ENCODE data around the gene ANO6. TPM values are rescaled to one million over a fixed set of nuclear protein-coding genes. Genes with fewer than 3 reads are reported as not detected.

The ANO6 gene
- polyA plus RNA-seq, 1 donor from 2014 or later = 9.0 TPM

DNA sequence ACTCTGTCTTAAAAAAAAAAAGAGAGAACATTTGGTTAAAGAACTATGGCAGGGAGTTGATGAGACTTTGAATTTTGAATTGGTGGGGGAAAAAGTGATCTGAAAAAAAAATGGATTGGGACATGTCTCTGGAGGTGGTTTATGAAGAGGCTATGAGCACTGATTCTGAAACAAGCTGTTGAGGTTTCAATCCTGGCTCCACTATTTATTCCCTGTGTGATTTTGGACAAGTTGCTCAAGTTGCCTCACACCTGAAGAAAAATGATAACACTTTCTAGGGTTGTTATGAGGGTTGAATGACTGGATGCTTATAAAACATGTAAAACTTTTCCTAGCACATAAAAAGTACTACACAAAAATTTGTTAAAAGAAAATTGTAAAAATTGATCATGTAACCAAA lies 1.8 kb upstream of the ANO6 start:
- H3F3A ChIP-seq (ENCODE audit: insufficient read depth, low read length, poor library complexity, severe bottlenecking) = peaks cover 6% of the 10 kb centered on the region
- H3K4me2 ChIP-seq (ENCODE audit: low read length) = no peak overlapping the region
- no peak overlapping the region for H3K27ac ChIP-seq (ENCODE audit: low read length)
- H3K27me3 ChIP-seq (ENCODE audit: insufficient read depth, low read depth, low read length) = no peaks in the 10 kb centered on the region
- no peaks in the 10 kb centered on the region for H4K20me1 ChIP-seq (ENCODE audit: insufficient read depth)
- no peak overlapping the region for H3K4me3 ChIP-seq (ENCODE audit: low read length)
- no peak for TF ChIP-seq EZH2 (IDR thresholded peaks at IDR 0.05; ENCODE audit: borderline replicate concordance, insufficient read depth, low read length, poor library complexity, severe bottlenecking)
- no peak for TF ChIP-seq SMC3 (conservative IDR thresholded peaks at IDR 0.05; ENCODE audit: poor library complexity)
- no peak for TF ChIP-seq RAD21 (conservative IDR thresholded peaks at IDR 0.05)
- TF ChIP-seq, protein P1, sequence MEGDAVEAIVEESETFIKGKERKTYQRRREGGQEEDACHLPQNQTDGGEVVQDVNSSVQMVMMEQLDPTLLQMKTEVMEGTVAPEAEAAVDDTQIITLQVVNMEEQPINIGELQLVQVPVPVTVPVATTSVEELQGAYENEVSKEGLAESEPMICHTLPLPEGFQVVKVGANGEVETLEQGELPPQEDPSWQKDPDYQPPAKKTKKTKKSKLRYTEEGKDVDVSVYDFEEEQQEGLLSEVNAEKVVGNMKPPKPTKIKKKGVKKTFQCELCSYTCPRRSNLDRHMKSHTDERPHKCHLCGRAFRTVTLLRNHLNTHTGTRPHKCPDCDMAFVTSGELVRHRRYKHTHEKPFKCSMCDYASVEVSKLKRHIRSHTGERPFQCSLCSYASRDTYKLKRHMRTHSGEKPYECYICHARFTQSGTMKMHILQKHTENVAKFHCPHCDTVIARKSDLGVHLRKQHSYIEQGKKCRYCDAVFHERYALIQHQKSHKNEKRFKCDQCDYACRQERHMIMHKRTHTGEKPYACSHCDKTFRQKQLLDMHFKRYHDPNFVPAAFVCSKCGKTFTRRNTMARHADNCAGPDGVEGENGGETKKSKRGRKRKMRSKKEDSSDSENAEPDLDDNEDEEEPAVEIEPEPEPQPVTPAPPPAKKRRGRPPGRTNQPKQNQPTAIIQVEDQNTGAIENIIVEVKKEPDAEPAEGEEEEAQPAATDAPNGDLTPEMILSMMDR (IDR thresholded peaks at IDR 0.05; ENCODE audit: poor library complexity, severe bottlenecking) = no peak
- no peaks in the 10 kb centered on the region for H3K9me2 ChIP-seq (ENCODE audit: insufficient read depth, low read length)
- no peak overlapping the region for H3K9ac ChIP-seq (ENCODE audit: low read length)
- H3K36me3 ChIP-seq (ENCODE audit: insufficient read depth, low read length) = no peaks in the 10 kb centered on the region
- H3K79me2 ChIP-seq (replicated peaks; ENCODE audit: insufficient read depth, low read length) = peaks cover 12% of the 10 kb centered on the region
- no peak overlapping the region for H2AFZ ChIP-seq (ENCODE audit: low read depth, low read length)
- no peaks in the 10 kb centered on the region for H3K9me3 ChIP-seq (ENCODE audit: low read length)

DNA sequence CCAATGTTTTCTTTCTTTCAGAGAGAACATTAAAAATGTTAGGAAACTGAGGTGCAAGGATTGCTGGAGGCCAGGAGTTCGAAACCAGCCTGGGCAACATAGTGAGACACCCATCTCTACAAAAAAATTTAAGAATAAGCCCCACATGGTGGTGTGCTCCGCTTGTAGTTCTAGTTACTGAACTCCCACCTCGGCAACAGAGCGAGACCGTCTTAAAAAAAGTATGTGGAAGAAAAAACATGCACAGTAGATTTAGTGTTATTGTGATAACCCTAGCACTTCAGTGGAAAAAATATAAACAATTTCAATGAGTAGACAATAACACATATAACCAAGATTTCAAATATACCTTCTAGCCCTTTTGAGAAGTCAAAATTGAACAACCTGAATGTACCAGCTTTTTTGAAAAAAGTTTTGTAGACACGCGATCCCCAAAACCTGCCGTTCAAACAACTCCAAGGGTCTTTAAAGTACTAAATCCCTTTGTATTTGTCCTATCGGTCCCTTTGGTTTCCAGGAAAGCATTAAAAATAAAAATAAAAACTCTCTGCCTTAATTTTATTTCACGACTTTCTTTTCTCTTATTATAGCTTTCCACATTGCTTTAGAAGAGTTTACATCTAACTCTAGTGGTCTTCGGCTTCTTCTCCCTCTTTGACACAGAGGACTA lies 1.0 kb upstream of the ANO6 start:
- Histone ChIP-seq H3K27me3 (ENCODE audit: insufficient read depth, low read depth, low read length) (no peaks in the 10 kb centered on the region), H4K20me1 (ENCODE audit: insufficient read depth) (no peaks in the 10 kb centered on the region), H3K9me2 (ENCODE audit: insufficient read depth, low read length) (no peaks in the 10 kb centered on the region), H3K9ac (ENCODE audit: low read length) (peak overlapping the region; percentile 68), H3K27ac (ENCODE audit: low read length) (peak overlapping the region; percentile 69), H3K4me2 (ENCODE audit: low read length) (peak overlapping the region; percentile 65), H3K36me3 (ENCODE audit: insufficient read depth, low read length) (no peaks in the 10 kb centered on the region), H3K4me3 (ENCODE audit: low read length) (peak overlapping the region; percentile 90), H3K79me2 (replicated peaks; ENCODE audit: insufficient read depth, low read length) (peaks cover 20% of the 10 kb centered on the region), H2AFZ (ENCODE audit: low read depth, low read length) (peak overlapping the region; percentile 74), H3F3A (ENCODE audit: insufficient read depth, low read length, poor library complexity, severe bottlenecking) (peaks cover 6% of the 10 kb centered on the region), H3K9me3 (ENCODE audit: low read length) (no peaks in the 10 kb centered on the region)
- TF ChIP-seq EZH2 (IDR thresholded peaks at IDR 0.05; ENCODE audit: borderline replicate concordance, insufficient read depth, low read length, poor library complexity, severe bottlenecking) = no peak
- no peak for TF ChIP-seq RAD21 (conservative IDR thresholded peaks at IDR 0.05)
- no peak for TF ChIP-seq EP300 (conservative IDR thresholded peaks at IDR 0.05; ENCODE audit: poor library complexity, severe bottlenecking)
- no peak for TF ChIP-seq POLR2AphosphoS5 (IDR thresholded peaks at IDR 0.05)
- no peak for TF ChIP-seq SMC3 (conservative IDR thresholded peaks at IDR 0.05; ENCODE audit: poor library complexity)
- no peak for TF ChIP-seq MXI1 (conservative IDR thresholded peaks at IDR 0.05; ENCODE audit: poor library complexity, severe bottlenecking)
- no peak for TF ChIP-seq TAF1 (IDR thresholded peaks at IDR 0.05; ENCODE audit: low read depth)
- TF ChIP-seq, protein P1 (IDR thresholded peaks at IDR 0.05; ENCODE audit: poor library complexity, severe bottlenecking) = no peak
- TF ChIP-seq, protein P2, sequence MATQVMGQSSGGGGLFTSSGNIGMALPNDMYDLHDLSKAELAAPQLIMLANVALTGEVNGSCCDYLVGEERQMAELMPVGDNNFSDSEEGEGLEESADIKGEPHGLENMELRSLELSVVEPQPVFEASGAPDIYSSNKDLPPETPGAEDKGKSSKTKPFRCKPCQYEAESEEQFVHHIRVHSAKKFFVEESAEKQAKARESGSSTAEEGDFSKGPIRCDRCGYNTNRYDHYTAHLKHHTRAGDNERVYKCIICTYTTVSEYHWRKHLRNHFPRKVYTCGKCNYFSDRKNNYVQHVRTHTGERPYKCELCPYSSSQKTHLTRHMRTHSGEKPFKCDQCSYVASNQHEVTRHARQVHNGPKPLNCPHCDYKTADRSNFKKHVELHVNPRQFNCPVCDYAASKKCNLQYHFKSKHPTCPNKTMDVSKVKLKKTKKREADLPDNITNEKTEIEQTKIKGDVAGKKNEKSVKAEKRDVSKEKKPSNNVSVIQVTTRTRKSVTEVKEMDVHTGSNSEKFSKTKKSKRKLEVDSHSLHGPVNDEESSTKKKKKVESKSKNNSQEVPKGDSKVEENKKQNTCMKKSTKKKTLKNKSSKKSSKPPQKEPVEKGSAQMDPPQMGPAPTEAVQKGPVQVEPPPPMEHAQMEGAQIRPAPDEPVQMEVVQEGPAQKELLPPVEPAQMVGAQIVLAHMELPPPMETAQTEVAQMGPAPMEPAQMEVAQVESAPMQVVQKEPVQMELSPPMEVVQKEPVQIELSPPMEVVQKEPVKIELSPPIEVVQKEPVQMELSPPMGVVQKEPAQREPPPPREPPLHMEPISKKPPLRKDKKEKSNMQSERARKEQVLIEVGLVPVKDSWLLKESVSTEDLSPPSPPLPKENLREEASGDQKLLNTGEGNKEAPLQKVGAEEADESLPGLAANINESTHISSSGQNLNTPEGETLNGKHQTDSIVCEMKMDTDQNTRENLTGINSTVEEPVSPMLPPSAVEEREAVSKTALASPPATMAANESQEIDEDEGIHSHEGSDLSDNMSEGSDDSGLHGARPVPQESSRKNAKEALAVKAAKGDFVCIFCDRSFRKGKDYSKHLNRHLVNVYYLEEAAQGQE (IDR thresholded peaks at IDR 0.05; ENCODE audit: borderline replicate concordance) = no peak
